Measurements from ENCODE around the gene P2RX4. TPM values are rescaled to one million over a fixed set of nuclear protein-coding genes. Genes with fewer than 3 reads are reported as not detected.
"Not testable (repeated sequence)": the region's sequence is repeated elsewhere in the genome, so short reads cannot be mapped to it uniquely, and the experiment has no call there.

Gene P2RX4
- total RNA-seq, 1 donor = 44.2 TPM

GRCh38 chr12:121203482-121203881 is 6.4 kb upstream of the P2RX4 start:
- Histone ChIP-seq H3K9me3 (ENCODE audit: low read depth, low read length) (no peaks in the 10 kb centered on the region), H3K4me1 (ENCODE audit: insufficient read depth, low read length) (no peaks in the 10 kb centered on the region), H3K27me3 (ENCODE audit: insufficient read depth, low read length) (no peaks in the 10 kb centered on the region), H3K4me3 (ENCODE audit: low read length) (no peak overlapping the region)

GRCh38 chr12:121205491-121205890 is 4.4 kb upstream of the P2RX4 start:
- peaks cover 7% of the 10 kb centered on the region for H3K4me1 ChIP-seq (ENCODE audit: insufficient read depth, low read length)
- no peaks in the 10 kb centered on the region for H3K9me3 ChIP-seq (ENCODE audit: low read depth, low read length)
- no peak overlapping the region for H3K4me3 ChIP-seq (ENCODE audit: low read length)
- H3K27me3 ChIP-seq (ENCODE audit: insufficient read depth, low read length) = no peaks in the 10 kb centered on the region

DNA sequence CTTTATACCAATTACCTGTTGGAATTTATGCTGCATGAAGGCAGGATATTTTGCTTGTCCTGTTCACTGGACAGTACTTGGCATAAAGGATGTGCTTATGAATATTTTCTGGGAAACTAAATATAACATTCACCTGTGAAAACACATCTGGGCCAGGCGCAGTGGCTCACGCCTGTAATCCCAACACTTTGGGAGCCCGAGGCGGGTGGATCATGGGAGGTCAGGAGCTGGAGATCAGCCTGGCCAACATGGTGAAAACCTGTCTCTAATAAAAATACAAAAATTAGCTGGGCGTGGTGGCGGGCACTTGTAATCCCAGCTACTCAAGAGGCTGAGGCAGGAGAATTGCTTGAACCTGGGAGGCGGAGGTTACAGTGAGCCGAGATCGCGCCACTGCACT is 1.4 kb upstream of the P2RX4 start:
- not testable (repeated sequence) for H3K27me3 ChIP-seq (ENCODE audit: insufficient read depth, low read length); H3K9me3 ChIP-seq (ENCODE audit: low read depth, low read length); H3K4me3 ChIP-seq (ENCODE audit: low read length)
- H3K4me1 ChIP-seq (ENCODE audit: insufficient read depth, low read length) = peaks cover 34% of the 10 kb centered on the region

DNA sequence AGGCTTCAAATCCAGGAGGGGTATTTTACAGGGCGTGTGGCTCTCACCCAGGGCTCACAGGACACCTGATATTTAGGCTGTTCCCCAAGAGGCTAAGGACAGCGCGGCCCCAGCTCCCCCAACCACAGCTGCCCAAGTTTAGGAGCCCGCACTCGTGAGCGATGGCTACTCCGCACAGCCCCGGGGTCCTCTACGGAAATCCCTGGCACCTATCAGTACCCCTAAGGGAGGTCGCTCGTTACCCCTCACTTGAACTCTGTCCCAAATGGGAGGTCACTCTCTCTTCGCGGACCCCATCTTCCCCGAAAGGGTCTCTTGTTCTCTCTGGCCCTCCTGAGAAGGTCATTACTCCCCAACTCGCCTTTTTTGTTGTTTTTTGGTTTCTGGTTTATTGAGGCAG is 708 bp upstream of the P2RX4 start:
- no peaks in the 10 kb centered on the region for H3K9me3 ChIP-seq (ENCODE audit: low read depth, low read length)
- peak overlapping the region; percentile 81 for H3K4me3 ChIP-seq (ENCODE audit: low read length)
- H3K27me3 ChIP-seq (ENCODE audit: insufficient read depth, low read length) = no peaks in the 10 kb centered on the region
- H3K4me1 ChIP-seq (ENCODE audit: insufficient read depth, low read length) = peaks cover 40% of the 10 kb centered on the region

GRCh38 chr12:121212875-121213274 is 2.9 kb downstream of the P2RX4 start:
- Histone ChIP-seq H3K27me3 (ENCODE audit: insufficient read depth, low read length) (no peaks in the 10 kb centered on the region), H3K4me3 (ENCODE audit: low read length) (no peak overlapping the region)

DNA sequence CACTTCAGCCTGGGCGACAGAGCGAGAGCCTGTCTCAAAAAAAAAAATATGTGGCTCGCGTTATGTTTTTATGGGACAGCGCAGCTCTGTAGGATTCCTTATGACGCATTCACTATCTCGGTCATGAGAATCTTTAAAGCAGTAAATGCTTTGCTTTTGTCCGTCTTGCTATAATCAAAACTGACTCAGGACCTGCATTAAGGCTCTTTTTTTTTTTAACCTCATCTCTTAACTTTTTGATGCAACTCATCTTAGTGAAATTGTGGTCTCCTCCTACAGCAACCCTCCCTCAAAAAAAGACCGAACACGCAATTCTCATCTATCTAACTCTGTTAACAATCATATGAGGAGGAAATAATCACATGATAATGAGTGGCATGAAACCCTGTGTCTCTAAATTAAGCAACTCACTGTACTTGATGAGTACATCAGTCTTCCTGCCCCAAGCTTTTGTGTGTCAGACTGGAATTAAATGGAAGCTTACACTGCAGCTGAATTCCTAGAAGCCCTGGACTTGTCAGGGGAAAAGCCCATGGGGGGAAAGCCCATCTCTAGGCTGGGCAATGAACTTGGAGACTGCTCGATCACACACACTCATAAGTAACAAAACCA is 4.3 kb downstream of the P2RX4 start:
- Histone ChIP-seq H3K4me3 (ENCODE audit: low read length) (no peak overlapping the region), H3K27me3 (ENCODE audit: insufficient read depth, low read length) (no peaks in the 10 kb centered on the region)

More at GRCh38 chr12:121212875-121213274, 2.9 kb downstream of the P2RX4 start:
- peaks cover 60% of the 10 kb centered on the region for H3K4me1 ChIP-seq (ENCODE audit: insufficient read depth, low read length)
- no peaks in the 10 kb centered on the region for H3K9me3 ChIP-seq (ENCODE audit: low read depth, low read length)

DNA sequence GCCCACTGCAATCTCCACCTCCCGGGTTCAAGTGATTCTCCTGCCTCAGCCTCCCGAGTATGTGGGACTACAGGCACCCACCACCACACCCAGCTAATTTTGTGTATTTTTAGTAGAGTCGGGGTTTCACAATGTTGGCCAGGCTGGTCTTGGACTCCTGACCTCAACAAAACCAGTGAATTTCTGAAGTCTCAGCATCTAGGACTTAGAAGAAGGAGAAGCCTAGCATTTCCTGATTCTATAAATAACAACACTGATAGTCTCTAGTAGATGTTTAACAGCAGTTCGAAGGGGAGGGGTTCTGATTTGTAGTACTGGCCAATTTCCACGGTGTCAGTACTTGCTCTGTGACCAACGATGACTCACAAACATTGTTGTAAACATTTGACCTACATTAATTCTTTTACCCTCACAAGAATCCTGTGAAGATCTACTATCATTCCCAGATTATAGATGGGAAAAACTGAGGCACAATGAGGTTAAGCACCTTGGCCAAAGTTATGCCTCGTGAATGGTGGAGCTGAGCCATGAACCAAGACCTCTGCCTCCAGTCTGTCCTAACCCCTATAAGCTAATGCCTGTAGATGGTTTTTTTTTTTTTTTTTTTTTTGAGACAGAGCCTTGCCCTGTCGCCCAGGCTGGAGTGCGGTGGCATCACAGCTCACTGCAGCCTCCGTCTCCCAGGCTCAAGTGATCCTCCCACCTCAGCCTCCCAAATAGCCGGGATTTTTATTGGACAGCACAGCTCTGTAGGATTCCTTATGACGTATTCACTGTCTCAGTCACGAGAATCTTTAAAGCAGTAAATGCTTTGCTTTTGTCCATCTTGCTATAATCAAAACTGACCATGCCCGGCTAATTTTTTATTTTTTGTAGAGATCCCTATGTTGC is 5.2 kb downstream of the P2RX4 start:
- Histone ChIP-seq H3K4me3 (ENCODE audit: low read length) (no peak overlapping the region), H3K4me1 (ENCODE audit: insufficient read depth, low read length) (peaks cover 53% of the 10 kb centered on the region), H3K9me3 (ENCODE audit: low read depth, low read length) (no peaks in the 10 kb centered on the region), H3K27me3 (ENCODE audit: insufficient read depth, low read length) (no peaks in the 10 kb centered on the region)

More for the DNA sequence above, 4.3 kb downstream of the P2RX4 start:
- Histone ChIP-seq H3K9me3 (ENCODE audit: low read depth, low read length) (no peaks in the 10 kb centered on the region), H3K4me1 (ENCODE audit: insufficient read depth, low read length) (peaks cover 57% of the 10 kb centered on the region)

- H3K4me3 ChIP-seq (ENCODE audit: low read length) = no peak overlapping the region
- H3K27me3 ChIP-seq (ENCODE audit: insufficient read depth, low read length) = no peaks in the 10 kb centered on the region
- H3K4me1 ChIP-seq (ENCODE audit: insufficient read depth, low read length) = peaks cover 49% of the 10 kb centered on the region
Observed at GRCh38 chr12:121216102-121216501, 6.2 kb downstream of the P2RX4 start.

GRCh38 chr12:121217063-121217462 is 7.1 kb downstream of the P2RX4 start:
- no peak overlapping the region for H3K4me3 ChIP-seq (ENCODE audit: low read length)
- H3K9me3 ChIP-seq (ENCODE audit: low read depth, low read length) = no peaks in the 10 kb centered on the region
- no peaks in the 10 kb centered on the region for H3K27me3 ChIP-seq (ENCODE audit: insufficient read depth, low read length)
- H3K4me1 ChIP-seq (ENCODE audit: insufficient read depth, low read length) = peaks cover 40% of the 10 kb centered on the region

More at GRCh38 chr12:121216102-121216501, 6.2 kb downstream of the P2RX4 start:
- no peaks in the 10 kb centered on the region for H3K9me3 ChIP-seq (ENCODE audit: low read depth, low read length)

- no peaks in the 10 kb centered on the region for H3K27me3 ChIP-seq (ENCODE audit: insufficient read depth, low read length)
- H3K4me1 ChIP-seq (ENCODE audit: insufficient read depth, low read length) = peaks cover 38% of the 10 kb centered on the region
- no peak overlapping the region for H3K4me3 ChIP-seq (ENCODE audit: low read length)
- H3K9me3 ChIP-seq (ENCODE audit: low read depth, low read length) = no peaks in the 10 kb centered on the region
Observed at GRCh38 chr12:121217761-121218160, 7.8 kb downstream of the P2RX4 start.

- H3K9me3 ChIP-seq (ENCODE audit: low read depth, low read length) = no peaks in the 10 kb centered on the region
- H3K4me3 ChIP-seq (ENCODE audit: low read length) = no peak overlapping the region
- H3K27me3 ChIP-seq (ENCODE audit: insufficient read depth, low read length) = no peaks in the 10 kb centered on the region
- H3K4me1 ChIP-seq (ENCODE audit: insufficient read depth, low read length) = peaks cover 38% of the 10 kb centered on the region
Observed at GRCh38 chr12:121218588-121219352, 8.8 kb downstream of the P2RX4 start.

DNA sequence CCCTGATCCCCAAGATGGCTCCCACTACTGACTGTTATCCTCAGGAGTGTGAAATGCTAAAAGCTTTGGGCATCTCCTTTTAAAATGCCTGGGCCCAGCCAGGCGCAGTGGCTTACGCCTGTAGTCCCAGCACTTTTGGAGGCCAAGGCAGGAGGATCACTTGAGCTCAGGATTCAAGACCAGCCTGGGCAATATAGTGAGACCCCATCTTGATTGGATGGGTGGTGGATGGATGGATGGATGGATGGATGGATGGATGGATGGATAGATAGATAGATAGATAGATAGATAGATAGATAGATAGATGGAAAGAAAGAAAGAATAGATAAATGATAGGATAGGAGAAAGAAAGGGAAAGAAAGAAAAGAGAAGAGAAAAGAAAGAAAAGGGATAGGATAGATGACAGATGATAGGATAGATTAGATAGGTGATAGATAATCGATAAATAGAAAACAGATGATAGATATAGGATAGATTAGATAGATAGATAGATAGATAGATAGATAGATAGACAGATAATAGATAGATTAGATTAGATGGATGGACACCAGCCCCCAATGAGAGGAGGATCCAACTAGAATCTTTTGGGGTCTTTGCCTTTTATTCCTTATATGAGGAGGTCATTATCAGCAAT is 9.5 kb downstream of the P2RX4 start:
- Histone ChIP-seq H3K4me1 (ENCODE audit: insufficient read depth, low read length) (peaks cover 38% of the 10 kb centered on the region), H3K9me3 (ENCODE audit: low read depth, low read length) (no peaks in the 10 kb centered on the region), H3K27me3 (ENCODE audit: insufficient read depth, low read length) (no peaks in the 10 kb centered on the region), H3K4me3 (ENCODE audit: low read length) (no peak overlapping the region)

GRCh38 chr12:121222847-121223246 is 12.9 kb downstream of the P2RX4 start:
- Histone ChIP-seq H3K9me3 (ENCODE audit: low read depth, low read length) (no peaks in the 10 kb centered on the region), H3K4me1 (ENCODE audit: insufficient read depth, low read length) (peaks cover 30% of the 10 kb centered on the region), H3K4me3 (ENCODE audit: low read length) (no peak overlapping the region), H3K27me3 (ENCODE audit: insufficient read depth, low read length) (no peaks in the 10 kb centered on the region)

DNA sequence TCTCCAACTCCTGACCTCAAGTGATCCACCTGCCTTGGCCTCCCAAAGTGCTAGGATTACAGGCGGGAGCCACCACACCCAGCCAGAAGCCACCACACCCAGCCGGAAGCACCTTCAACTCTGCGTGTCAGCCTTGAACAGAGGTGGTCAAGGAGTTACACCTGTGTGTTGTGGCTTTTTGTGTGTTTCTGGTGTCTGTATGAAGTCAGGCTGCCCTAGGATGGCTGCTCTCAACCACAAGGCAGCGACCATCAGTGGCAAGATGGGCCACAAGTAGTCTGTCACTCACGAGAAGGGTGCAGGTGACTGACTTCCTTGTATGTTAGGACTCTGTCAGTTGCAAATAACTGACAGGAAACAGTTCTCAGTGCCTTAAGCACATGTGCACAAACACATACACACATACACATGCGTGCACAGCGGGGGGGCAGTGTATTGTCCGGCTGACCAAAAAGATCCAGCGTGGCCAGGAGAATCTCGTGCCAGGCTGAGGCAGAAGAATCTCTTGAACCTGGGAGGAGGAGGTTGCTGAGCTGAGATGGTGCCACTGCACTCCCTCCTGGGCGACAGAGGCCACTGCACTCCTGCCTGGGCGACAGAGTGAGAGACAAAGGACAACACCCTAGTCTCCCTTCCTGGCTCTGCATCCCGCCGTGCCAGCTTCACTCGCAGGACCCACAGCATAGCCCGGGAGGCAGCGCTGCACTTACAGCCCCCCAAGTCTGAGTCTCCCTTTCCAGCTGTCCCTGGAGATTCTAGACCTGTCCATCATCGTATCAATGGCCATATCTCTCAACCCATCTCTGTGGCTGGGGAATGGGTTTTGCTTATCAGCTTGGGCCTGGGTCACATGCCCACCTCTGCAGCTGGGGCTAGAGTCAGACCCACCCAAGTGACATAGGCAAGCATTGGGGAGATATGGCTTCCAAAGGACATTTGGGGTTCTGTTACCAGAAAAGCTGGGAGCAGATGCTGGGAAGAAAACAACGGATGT is 13.7 kb downstream of the P2RX4 start:
- Histone ChIP-seq H3K4me1 (ENCODE audit: insufficient read depth, low read length) (peaks cover 30% of the 10 kb centered on the region), H3K27me3 (ENCODE audit: insufficient read depth, low read length) (no peaks in the 10 kb centered on the region), H3K4me3 (ENCODE audit: low read length) (no peak overlapping the region), H3K9me3 (ENCODE audit: low read depth, low read length) (no peaks in the 10 kb centered on the region)

All from mononuclear cell (primary cell).